Kidney (tissue), 14 donors: Measurements from ENCODE around the gene WRNIP1. TPM values are rescaled to one million over a fixed set of nuclear protein-coding genes. Genes with fewer than 3 reads are reported as not detected.

ENCODE experiments used
- DNase-seq, 5 donors: peaks; one replicate each; pipeline ENCODE4 v3.0.0-alpha.2; 2013 to 2020
- FAIRE-seq: peaks from 2 replicates; lab custom pipeline; 2012; peaks lifted over from hg19 to GRCh38; lab: Jason Lieb, UNC
- H3K27ac ChIP-seq, 2 donors: one replicate each; pipeline ENCODE4 v1.7.0; 2013; ENCODE audit warnings: low read depth in 2 of 2, low read length in 2 of 2, inconsistent platforms in 1 of 2
- H3K27me3 ChIP-seq: one replicate; pipeline ENCODE4 v1.7.1; 2013; ENCODE audit warnings: low read length, inconsistent platforms; ENCODE audit not compliant: control insufficient read depth, insufficient read depth
- H3K36me3 ChIP-seq, 3 donors: one replicate each; pipeline versions ENCODE4 v1.7.0 to v1.7.1; 2013; ENCODE audit warnings: low read length in 3 of 3, control low read depth in 1 of 3, inconsistent platforms in 1 of 3; ENCODE audit not compliant: insufficient read depth in 3 of 3, control insufficient read depth in 2 of 3
- H3K4me1 ChIP-seq, 3 donors: one replicate each; pipeline versions ENCODE4 v1.7.0 to v1.7.1; 2013; ENCODE audit warnings: low read length in 3 of 3, inconsistent platforms in 1 of 3, low read depth in 1 of 3; ENCODE audit not compliant: control insufficient read depth in 2 of 3, insufficient read depth in 2 of 3
- H3K4me3 ChIP-seq, 3 donors: one replicate each; pipeline versions ENCODE4 v1.7.0 to v1.8.1; 2013; ENCODE audit warnings: low read length in 3 of 3, control low read depth in 1 of 3, inconsistent platforms in 1 of 3
- H3K9ac ChIP-seq, 3 donors: one replicate each; pipeline versions ENCODE4 v1.7.0 to v1.7.1; 2013; ENCODE audit warnings: low read length in 3 of 3, control low read depth in 1 of 3, inconsistent platforms in 1 of 3
- H3K9me3 ChIP-seq, 3 donors: one replicate each; pipeline versions ENCODE4 v1.7.0 to v1.7.1; 2013; ENCODE audit warnings: low read length in 3 of 3, control low read depth in 1 of 3, inconsistent platforms in 1 of 3; ENCODE audit not compliant: control insufficient read depth in 2 of 3, insufficient read depth in 1 of 3
- CTCF ChIP-seq: IDR thresholded peaks from 3 replicates; pipeline ENCODE4 v1.5.1; 2012; ENCODE audit warnings: mild to moderate bottlenecking, moderate library complexity, borderline replicate concordance; ENCODE audit not compliant: insufficient read depth; ENCODE audit errors: extremely low read depth
- intact Hi-C: fragments of 100-400 bp; cut with DNase I; formaldehyde crosslinking; loops from one replicate; pipeline ENCODE4 v1.11.1; 2022
- polyA plus RNA-seq: library from polyadenylated mRNA; stranded (reverse); fragments of 350-450 nt; fragmentation: Illumina TruSeq; extraction: RNeasy Lipid Tissue Mini Kit (QIAGEN cat#74804); gene quantifications from one replicate; pipeline ENCODE4 v1.2.3, GENCODE V29; 2014; ENCODE audit warnings: low read depth, low replicate concordance; ENCODE audit not compliant: insufficient read depth
- total RNA-seq: library from RNA; stranded (reverse); fragmentation: NEBNext Ultra II Directional; extraction: Animal tissue kit (Norgen Biotek cat#: 25700); gene quantifications from one replicate; pipeline ENCODE4 v1.2.1, GENCODE V29; 2021
- donor health status: control.
- donor health status: control.
- donor health status: control.
- donor health status: control.
- donor health status: control.
- donor health status: DM: yes; HTN: yes; CAD: no.
- donor health status: Normal renal cell carcinoma (clear cell type).

The WRNIP1 gene
- total and polyA plus RNA-seq, 2 donors from 2014 or later = 38.0 to 46.3 TPM

GRCh38 chr6:2795956-2796355 is 30.8 kb downstream of the WRNIP1 start:
- Histone ChIP-seq H3K4me3 (no peak overlapping the region), H3K36me3 (no peaks in the 10 kb centered on the region), H3K9ac (no peak overlapping the region), H3K4me1 (peaks cover 0 to 4% (median 0%) of the 10 kb centered on the region in 3 donors), H3K9me3 (no peaks in the 10 kb centered on the region), H3K27me3 (no peaks in the 10 kb centered on the region), H3K27ac (no peak overlapping the region)
- DNase-seq (no peak), FAIRE-seq (no peak)
- intact Hi-C loops = no loop called here
- TF ChIP-seq CTCF = no peak

DNA sequence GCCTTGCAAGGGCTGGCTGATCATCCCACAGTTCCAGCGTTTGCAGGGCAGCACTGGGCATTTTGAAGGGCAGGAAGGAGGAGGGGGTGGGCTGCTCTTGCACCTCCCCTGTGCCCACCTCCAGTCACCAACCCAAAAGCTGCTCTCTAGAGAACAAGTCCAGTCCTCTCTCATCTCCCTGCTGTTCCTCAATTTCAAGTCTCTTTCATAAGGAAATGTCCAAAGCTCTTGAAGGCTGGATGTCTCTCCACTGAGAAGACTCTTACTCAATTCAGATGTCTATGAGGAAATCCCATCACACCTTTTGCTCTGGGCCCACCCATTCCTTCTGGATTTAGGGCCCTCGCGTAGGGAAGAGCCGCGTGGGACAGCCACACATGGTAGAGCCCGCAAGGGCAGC is 31.7 kb downstream of the WRNIP1 start:
- TF ChIP-seq CTCF = no peak
- no peak overlapping the region for H3K27ac ChIP-seq

DNA sequence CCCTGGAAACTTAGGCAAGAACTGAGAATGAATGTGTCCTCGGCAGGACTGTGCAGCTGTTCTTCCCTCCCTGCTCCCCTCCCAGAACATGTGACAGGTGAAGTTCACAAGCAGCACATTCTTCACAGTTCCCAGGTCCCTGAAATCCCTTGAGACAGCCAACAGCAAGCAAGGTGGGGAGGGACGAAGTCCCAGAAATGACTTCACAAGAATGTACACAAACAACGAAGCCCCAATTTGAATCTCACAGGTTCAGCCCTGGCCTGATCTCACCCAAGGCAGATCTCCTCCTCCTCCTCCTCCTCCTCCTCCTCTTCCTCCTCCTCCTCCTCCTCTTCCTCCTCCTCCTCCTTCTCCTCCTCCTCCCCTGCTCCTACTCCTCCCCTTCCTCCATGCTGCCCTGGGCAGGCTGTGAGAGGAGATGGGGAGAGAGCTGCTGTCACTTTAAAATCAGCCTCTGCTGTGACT is 32.4 kb downstream of the WRNIP1 start:
- H3K4me3 ChIP-seq = no peak overlapping the region
- intact Hi-C loops = no loop called here
- no peak for TF ChIP-seq CTCF
- peak in 3 of 5 donors; percentile 48 to 82 (median 66) for DNase-seq
- no peak for FAIRE-seq
- H3K27me3 ChIP-seq = no peaks in the 10 kb centered on the region
- no peak overlapping the region for H3K9ac ChIP-seq
- H3K9me3 ChIP-seq = no peaks in the 10 kb centered on the region
- no peaks in the 10 kb centered on the region for H3K36me3 ChIP-seq
- H3K4me1 ChIP-seq = peaks cover 0 to 4% (median 0%) of the 10 kb centered on the region in 3 donors
- H3K27ac ChIP-seq = no peak overlapping the region

More for the DNA sequence above, 31.7 kb downstream of the WRNIP1 start:
- Histone ChIP-seq H3K36me3 (no peaks in the 10 kb centered on the region), H3K9me3 (no peaks in the 10 kb centered on the region), H3K4me1 (peaks cover 0 to 4% (median 0%) of the 10 kb centered on the region in 3 donors), H3K4me3 (no peak overlapping the region), H3K27me3 (no peaks in the 10 kb centered on the region), H3K9ac (no peak overlapping the region)
- no peak for DNase-seq
- no peak for FAIRE-seq
- intact Hi-C loops = no loop called here
